GM21717 (cell line): ENCODE results near the gene RNF157.
A peak's percentile ranks its signal among the peaks of the same experiment; 100 is the strongest.
"Not testable (repeated sequence)": the region's sequence is repeated elsewhere in the genome, so short reads cannot be mapped to it uniquely, and the experiment has no call there.

ENCODE experiments used
- ATAC-seq: cut with Tn5 transposase; IDR thresholded peaks from one replicate; pipeline ENCODE4 v1.9.1; 2021; ENCODE audit warnings: mild to moderate bottlenecking, moderate library complexity; ENCODE audit not compliant: unreplicated experiment

Gene RNF157

DNA sequence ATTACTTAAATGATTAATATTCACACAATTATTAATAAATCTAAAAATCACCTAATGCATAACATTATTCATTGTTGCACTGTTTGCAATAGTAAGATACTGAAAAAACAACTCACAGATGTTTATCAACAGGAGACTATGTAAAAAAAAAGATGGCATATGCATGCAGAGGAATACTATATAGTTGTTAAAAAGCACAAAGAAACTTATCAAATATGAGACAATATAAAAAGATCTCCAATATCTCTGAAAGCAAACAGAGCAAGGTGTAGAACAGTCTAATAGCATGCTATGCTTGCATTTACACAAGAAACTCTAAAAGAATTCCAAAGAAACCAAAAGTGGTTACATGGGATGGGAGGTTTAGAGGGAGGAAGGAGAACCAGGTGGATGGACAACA is 3.7 kb downstream of the RNF157 start:
- no peak for ATAC-seq

DNA sequence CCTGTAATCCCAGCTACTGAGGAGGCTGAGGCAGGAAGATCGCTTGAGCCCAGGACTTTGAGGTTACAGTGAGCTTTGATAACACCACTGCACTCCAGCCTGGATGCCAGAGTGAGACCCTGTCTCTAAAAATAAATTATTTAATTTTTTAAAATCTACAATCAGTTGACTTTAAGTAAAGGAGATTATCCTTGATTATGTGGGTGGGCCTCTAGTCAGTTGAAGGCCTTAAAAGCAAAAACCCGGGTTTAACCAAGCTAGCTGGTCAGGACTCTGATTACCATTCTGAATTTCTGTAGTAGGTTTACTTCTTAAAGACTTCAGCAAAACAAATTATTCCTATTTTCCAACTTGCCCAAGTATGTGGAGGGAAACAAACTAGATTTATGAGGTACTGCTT is 4.4 kb downstream of the RNF157 start:
- no peak for ATAC-seq

GRCh38 chr17:76234354-76234679 is 6.0 kb downstream of the RNF157 start:
- ATAC-seq: peak; percentile 49

GRCh38 chr17:76233588-76234353 is 6.5 kb downstream of the RNF157 start:
- no peak for ATAC-seq

GRCh38 chr17:76232342-76232741 is 8.0 kb downstream of the RNF157 start:
- ATAC-seq: no peak

DNA sequence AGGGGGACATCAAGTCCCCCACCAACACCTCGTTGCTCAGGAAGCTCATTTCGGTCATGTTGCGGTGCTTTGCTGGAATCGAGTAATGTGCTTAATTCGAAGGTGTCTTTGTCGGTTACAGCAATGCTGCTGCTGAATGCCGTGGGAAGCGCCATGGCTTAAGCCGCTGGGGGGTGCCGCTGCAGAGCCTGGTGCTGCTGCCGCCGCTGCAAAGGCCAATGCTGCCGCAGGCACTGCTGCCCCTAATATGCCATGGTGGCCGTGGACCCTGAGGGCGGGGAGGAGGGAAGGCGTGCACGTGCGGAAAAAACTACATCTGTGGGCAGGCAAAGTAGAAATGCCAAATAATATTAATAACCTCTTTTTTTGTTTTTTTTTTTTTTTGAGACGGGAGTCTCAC is 13.5 kb downstream of the RNF157 start:
- not testable (repeated sequence) for ATAC-seq

GRCh38 chr17:76225373-76226086 is 14.8 kb downstream of the RNF157 start:
- not testable (repeated sequence) for ATAC-seq

- ATAC-seq: no peak
Measured at GRCh38 chr17:76223802-76224201, 16.5 kb downstream of the RNF157 start.

- ATAC-seq: no peak
Measured at GRCh38 chr17:76219670-76220383, 20.5 kb downstream of the RNF157 start.

- no peak for ATAC-seq
Measured at GRCh38 chr17:76217081-76217480, 23.2 kb downstream of the RNF157 start.

DNA sequence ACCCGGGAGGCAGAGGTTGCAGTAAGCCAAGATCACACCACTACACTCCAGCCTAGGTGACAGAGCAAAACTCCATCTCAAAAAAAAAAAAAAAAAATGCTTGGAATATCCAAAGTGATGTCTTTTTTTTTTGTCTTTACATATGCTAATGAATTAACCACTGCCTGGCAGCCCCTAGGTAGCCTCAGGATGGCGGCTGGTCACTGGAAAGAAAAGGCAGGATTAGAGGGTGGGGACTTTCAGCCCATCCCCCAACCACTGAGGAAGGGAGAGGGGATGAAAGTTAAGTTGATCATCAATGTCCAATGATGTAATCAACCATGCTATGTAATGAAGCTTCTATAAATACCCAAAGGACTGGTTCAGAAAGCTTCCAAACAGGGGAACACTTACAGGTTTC is 26.8 kb downstream of the RNF157 start:
- no peak for ATAC-seq

DNA sequence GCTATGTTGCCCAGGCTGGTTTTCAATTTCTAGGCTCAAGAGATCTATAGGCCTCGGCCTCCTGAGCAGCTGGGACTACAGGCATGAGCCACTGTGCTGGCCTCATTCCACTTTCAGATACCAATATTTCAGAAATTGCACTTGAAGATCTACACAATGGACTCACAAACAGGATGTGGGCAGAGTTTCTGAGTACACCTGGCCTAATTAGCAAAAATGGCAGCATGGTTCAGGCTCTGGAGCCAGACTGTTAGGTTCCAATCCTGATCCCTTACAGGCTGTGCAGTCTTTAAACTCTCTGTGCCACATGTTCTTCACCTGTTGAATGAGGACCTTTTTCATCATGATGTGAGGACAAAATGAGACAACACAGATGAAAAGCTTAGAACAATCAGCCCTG is 32.2 kb downstream of the RNF157 start:
- ATAC-seq: no peak

DNA sequence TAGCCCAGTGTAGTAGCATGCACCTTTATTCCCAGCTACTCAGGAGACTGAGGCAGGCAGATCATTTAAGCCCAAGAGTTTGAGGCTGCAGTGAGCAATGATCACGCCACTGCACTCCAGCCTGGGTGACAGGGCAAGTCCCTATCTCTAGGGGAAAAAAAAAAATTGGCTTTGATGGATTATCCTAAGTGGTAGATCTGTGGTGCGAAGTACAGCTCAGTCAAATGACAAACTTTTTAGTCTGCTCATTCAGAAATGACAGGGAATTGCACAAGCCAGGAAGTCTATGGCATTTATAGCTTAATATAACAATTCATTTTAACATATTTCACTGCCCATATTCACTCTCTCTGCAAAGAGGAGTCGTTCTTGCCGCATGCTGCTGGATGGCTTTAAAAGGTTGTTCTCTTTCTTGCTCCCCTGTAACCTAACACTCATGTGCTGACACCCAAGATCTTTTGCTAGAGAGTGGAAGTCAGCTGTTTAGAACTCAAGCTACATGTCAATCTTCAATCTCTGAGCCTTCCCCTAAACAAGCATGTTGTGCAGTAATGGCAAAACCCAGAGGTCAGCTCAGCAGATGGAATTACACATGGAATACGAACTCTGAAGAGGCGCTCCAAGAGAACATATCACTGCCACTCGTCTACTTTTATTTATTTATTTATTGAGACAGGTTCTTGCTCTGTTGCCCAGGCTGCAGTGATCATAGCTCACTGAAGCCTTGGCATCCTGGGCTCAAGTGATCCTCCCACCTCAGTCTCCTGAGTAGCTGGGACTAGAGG is 32.8 kb downstream of the RNF157 start:
- no peak for ATAC-seq

DNA sequence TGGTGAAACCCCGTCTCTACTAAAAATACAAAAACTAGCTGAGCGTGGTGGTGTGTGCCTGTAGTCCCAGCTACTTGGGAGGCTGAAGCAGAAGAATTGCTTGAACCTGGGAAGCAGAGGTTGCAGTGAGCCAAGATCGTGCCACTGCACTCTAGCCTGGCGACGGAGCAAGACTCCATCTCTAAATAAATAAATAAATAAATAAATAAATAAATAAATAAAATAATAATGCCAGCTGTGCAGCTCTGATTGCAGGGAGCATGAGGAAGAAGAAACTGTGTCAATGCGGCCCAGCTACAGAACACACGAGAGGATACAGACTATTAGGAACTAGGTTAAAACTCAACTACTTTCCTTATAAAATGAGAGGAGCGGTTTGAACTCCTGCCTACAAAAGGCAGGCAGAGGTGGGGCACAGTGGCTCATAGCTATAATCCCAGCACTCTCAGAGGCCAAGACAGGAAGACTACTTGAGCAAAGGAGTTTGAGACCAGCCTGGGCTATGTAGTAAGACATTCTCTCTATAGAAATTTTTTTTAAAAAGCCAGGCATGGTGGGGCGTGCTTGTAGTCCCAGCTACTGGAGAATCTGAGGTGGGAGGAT is 34.6 kb downstream of the RNF157 start:
- ATAC-seq: not testable (repeated sequence)

DNA sequence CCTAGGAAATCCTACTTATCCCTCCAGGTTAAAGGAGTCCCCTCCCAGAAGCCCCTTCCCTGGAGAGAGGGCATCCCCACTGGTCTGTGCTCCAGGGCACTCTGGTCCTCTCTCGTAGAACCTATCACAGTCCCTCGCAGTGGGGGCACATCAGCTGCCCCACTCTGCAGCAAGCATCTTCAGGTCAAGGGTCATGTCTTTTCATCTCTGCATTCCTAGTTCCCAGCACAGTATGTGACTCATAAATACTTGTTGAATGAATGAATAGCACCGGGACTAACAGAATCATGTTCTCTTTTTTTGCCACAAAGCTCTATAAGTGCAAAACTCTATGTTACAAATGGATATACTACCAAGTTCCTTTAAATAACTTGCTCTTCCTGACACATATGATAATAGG is 36.0 kb downstream of the RNF157 start:
- no peak for ATAC-seq

DNA sequence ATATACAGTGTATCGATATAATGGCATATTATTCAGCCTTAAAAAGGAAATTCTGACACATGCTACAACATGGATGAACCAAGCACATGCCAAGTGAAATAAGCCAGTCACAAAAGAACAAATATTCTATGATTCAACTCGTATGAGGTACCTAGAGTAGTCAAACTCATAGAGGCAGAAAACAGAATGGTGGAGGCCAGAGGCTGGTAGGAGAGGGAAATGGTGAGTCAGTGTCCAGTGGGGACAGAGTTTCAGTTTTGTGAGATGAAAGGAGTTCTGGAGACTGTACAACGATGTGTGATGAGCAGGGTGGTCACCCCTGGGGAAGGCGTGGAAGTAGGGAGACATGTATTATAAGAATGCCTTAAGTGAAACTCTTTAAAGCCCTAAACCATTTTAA is 39.9 kb downstream of the RNF157 start:
- no peak for ATAC-seq

- no peak for ATAC-seq
Measured at GRCh38 chr17:76199469-76199868, 40.8 kb downstream of the RNF157 start.

DNA sequence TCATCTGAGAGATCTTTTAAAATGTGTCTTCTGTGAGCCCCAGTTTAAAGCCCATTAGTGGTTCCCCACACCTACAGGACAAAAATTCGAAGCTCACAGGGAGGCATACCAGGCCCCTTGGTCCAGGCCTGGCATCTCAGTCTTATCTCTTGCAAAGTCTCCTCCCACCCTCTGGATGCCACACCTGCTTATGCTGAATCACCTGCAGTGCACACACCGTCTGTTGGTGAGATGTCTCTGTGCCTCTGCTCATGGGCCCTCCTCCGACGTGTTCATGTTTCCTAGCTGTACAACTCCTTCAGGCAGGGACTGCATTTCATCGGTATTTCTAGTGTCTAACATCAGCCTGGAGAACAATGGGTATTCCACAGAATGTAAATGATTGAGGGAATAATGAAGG is 41.6 kb downstream of the RNF157 start:
- ATAC-seq: no peak

- no peak for ATAC-seq
Measured at GRCh38 chr17:76197911-76198310, 42.4 kb downstream of the RNF157 start.

- no peak for ATAC-seq
Measured at GRCh38 chr17:76196675-76197074, 43.6 kb downstream of the RNF157 start.
